ENCODE results near the gene CACNG7. TPM values are rescaled to one million over a fixed set of nuclear protein-coding genes. Genes with fewer than 3 reads are reported as not detected.

The CACNG7 gene
- total and polyA plus RNA-seq, 10 of the 15 experiments (the other 5 are each of a cell fraction or from before 2014, with no cell fraction given), result not detected

GRCh38 chr19:53951947-53952346, 42.9 kb downstream of the CACNG7 start (continued):
- TF ChIP-seq HSF1 (IDR thresholded peaks at IDR 0.05; ENCODE audit: low read depth, low read length) (no peak), ZNF217 (IDR thresholded peaks at IDR 0.05) (no peak), BCLAF1 (IDR thresholded peaks at IDR 0.05) (no peak), CEBPZ (IDR thresholded peaks at IDR 0.05; ENCODE audit: low read depth, low read length) (no peak), REST (IDR thresholded peaks at IDR 0.05; ENCODE audit: low read depth, low read length) (no peak), SIX5 (IDR thresholded peaks at IDR 0.05; ENCODE audit: low read depth, low read length, severe bottlenecking) (no peak), MTA3 (IDR thresholded peaks at IDR 0.05; ENCODE audit: borderline replicate concordance, low read length) (no peak), RBBP5 (conservative IDR thresholded peaks at IDR 0.05) (no peak), IRF5 (IDR thresholded peaks at IDR 0.05; ENCODE audit: borderline replicate concordance) (no peak), USF1 (IDR thresholded peaks at IDR 0.05; ENCODE audit: borderline replicate concordance, extremely low read length, insufficient read depth, low read depth, low read length) (no peak), TBL1XR1 (IDR thresholded peaks at IDR 0.05; ENCODE audit: low read depth, low read length) (no peak), PKNOX1 (IDR thresholded peaks at IDR 0.05) (no peak)

Data from GM12878 (cell line).